ENCODE measurements around the gene CTSH.

Gene CTSH

DNA sequence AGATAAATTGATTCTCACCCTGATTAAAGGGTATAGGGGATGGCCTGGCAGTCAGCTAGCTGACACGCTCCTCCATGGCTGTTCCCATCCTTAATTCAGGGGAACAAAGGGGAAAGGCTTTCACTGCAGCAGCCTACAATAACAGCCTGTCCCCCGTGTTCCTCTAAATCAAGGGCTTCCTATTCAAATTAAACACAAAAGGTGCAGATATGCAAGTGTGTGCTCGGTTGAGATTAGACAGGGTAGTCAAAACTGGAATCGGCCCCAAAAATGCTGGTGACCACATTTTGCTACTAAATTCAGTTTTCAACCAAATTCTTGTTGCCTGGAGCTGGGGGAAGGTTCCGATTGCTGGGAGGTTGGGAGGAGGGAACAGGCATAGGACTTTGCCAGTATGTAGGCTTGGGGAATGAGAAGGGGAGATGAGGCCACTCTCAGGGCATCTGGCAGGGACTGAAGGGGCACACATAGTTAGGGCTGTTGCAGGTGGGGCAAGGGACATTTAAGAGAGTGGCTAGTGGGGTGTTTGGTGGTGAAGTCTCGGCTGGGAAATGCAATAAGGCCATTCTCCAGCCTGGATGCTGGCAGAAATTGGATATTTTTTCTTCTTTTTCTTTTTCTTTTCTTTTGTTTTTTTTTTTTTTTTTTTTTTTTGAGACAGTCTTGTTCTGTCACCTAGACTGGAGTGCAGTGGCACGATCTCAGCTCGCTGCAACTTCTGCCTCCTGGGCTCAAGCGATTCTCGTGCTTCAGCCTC is 32.9 kb upstream of the CTSH start:
- DNase-seq (ENCODE audit: low spot score) = no peak

DNA sequence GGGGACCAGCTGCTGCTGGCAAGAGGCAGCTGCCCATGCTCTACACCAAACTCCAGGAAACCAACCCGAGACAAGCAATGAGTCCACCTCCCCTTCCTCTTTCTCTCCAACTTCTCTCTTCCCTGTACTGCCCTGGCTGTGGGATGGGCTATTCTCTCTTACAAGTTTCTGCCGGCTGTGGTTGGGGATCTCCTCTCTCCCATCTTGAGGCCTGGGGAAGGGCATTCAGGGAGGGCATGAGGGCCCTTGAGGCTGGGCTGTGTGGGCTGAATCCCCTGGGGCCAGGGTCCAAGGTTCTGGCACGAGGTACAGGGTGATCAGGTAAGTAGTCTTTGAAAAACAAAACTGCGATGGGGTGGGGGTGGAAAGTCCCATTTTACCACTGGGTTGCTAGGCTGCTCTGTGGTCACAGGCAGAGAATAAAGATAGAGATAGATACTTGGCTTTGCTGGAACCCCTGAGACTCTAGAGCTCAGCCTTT is 32.3 kb upstream of the CTSH start:
- no peak for DNase-seq (ENCODE audit: low spot score)

DNA sequence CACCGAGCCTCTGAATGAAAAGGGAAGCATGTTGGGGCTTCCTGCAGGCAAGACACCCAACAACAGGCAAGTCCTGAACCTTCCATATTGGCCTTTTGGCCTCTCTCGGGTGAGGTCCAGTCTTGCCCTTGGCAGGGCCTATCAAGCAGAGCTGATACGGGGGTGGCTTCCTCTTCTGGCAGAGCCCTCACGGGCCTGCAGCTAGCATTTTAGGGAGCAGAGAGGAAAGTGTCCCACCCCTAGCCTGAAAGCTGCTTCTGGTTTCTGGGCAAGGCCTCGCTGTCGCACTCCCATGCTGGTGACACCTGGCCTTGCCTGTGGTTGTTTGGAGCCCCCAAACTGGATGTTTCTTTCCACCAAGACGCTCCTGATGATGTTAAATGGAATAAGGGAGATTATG is 31.8 kb upstream of the CTSH start:
- no peak for DNase-seq (ENCODE audit: low spot score)

DNA sequence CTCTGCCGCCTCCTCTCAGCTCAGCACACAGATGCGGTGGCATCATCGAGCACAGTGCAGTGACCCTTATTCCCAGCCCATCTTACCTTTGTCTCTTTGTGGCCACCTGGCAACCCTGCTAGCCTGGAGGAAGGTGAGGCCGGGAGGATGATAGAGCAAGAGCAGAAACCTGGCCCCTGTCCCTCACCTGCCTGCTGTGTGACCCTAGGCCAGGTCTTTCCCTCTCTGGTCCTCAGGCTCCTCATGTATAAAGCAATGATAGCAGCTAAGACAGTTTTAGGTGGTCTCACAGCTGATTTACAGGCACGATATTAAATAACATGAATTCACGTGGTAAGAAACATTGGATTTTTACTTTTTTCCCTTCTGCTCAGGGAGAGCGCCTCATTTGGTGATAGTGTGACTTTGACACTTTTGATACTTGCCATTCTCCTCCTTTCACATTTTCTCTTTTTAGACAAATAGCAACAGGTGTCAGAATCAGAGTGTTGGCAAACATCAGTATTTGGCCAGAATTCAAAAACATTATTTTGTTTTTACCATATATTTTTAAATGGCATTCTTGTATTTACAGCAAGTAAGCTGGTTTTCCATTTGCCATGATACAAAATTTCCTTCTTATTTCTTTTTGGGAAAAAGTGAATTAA is 29.5 kb upstream of the CTSH start:
- no peak for DNase-seq (ENCODE audit: low spot score)

DNA sequence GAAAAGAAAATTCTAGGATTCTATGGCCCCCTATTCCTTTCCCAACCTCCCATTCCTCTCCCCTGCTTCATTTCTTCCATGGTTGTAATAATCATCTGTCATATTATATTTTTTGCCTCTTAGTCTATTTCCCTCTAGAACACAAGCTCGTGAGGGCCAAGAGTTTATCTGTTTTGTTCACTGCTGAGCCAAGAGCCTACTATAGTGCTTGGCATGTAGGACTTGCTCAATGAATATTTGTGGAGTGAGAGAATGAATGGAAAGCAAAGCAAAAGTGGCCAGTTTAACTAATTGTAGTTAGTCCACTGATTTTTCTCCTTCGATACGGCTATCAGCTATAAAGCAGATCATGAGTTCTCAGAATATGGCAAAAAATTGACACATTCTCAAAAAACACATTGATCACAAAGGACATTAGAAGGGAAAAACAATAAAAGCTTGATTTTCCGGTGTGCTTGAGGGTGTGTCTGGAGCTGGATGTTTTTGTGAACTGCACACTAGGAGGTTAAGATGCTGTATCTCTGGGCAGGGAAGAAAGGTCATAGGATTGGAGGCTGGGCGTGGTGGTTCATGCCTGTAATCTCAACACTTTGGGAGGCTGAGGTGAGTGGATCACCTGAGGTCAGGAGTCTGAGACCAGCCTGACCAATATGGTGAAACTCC is 25.0 kb upstream of the CTSH start:
- no peak for DNase-seq (ENCODE audit: low spot score)

DNA sequence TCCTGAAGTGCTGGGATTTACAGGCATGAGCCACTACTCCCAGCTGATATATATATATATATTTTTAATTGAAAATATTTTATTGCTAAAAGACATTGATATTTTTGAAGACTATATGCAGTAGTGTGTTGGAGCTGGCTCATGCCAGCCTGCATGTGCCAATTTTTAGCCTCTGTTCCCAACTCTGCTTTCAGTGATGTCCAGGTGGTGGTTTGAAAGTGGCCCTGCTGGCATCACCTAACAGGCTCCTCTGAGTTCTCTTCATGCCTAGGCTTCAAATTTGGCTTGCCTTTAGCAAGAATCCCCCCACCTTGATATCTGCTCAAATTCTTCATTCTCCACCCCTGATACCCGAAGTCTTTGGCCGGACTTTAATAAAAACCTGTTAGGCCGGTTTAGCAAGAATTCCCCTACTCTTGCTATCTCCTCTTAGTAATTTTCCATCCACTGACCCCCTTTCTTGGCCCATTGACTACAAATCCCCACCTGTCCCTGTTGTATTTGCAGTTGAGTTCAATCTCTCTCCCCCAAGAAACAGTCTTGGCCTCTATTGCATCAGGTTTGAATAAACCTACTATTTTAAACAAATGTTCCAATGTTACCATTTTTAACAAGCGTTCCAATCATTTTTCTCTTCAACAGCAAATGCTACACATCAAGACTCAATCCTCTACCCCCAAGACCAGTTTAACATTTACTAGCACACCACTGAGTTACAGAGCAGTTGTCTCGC is 23.9 kb upstream of the CTSH start:
- DNase-seq (ENCODE audit: low spot score) = no peak

DNA sequence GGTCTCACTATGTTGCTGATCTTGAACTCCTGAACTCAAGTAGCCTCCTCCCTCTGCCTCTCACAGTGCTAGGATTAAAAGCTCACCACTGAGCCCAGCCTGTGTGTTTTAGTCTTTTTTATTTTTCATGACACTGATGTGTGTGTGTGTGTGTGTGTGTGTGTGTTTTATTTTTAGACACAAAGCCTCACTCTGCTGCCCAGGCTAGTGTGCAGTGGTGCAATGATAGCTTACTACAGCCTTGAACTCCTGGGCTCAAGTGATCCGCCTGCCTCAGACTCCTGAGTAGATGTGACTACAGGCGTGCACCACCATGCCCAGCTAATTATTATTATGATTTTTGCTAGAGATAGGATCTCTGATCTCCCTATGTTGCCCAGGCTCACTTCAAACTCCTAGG is 23.3 kb upstream of the CTSH start:
- DNase-seq (ENCODE audit: low spot score) = no peak

DNA sequence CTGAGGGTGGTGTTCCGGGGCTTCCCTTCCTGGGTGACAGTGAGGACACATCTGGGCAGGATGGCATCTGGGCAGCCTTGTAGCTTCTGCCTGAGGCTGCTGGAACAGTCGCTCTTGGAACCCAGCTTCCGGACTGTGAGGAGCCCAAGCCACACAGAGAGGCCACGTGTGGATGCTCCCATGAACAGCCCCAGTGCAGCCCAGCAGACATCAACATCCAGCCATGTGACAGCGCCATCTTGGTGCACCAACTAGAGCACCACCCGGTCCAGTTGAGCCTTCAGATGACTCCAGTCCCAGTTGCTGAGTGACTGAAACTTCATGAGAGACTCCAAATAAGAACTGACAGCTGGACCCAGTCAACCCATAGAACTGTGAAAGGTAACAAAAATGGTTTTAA is 15.5 kb upstream of the CTSH start:
- DNase-seq (ENCODE audit: low spot score) = no peak

DNA sequence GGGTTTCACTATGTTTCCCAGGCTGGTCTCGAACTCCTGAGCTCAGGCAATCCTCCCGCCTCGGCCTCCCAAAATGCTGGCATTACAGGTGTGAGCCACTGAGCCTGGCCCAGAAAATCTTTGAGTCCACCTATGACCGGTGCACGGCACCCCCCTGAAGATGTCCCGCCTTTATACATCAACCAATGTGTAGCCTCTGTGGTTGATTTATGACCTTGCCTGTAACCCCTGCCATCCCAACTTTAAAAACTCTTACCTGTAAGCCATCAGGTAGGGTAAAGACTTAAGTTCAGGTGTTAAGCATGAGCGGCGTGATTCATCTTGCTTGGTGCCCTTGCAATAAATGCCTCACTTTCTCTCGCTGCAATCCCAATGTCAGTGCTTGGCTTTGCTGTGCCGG is 14.5 kb upstream of the CTSH start:
- DNase-seq (ENCODE audit: low spot score) = no peak

DNA sequence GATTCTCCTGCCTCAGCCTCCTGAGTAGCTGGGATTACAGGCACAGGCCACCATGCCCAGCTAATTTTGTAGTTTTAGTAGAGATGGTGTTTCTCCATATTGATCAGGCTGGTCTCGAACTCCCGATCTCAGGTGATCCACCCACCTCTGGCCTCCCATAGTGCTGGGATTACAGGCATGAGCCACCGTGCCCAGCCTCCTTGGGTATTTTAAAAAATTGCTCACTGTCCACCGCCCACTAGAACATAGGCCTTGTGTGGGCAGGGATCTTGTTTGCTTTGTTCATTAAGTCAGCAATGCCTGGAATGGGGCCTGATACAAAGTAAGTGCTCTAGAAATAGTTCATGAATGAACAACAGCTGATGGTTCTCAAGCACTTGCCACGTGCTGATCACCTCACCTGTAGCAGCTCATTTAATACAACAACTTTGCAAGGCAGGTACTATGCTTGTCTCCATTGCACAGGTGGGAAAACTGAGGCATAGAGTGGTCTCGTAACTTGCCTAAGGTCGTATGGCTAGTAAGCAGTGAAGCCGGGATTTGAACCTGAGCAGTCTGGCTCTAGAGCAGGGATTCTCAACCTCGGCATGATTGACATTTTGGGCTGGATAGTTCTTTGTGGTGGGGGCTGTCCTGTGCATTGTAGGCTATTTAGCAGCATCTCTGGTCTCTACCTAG is 12.7 kb upstream of the CTSH start:
- DNase-seq (ENCODE audit: low spot score) = no peak

DNA sequence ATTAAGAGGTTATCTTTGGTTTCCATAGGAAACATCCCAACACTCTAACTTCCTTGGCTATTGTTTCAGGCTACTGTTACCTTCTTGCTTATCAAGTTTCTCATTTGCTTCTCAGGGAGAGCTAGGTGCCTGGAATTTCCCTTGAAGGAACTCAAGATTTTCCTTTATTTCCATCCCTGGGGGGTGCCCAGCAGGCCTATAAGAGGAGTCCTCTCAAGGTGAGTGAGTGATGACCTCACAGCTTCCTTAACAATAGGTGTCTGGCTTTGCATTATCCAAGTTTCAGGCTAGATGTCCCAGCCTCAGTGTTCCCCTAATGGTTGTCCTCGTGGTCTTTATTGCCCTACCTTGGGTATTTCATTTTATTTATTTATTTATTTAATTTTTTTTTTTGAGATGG is 12.1 kb upstream of the CTSH start:
- DNase-seq (ENCODE audit: low spot score) = no peak

DNA sequence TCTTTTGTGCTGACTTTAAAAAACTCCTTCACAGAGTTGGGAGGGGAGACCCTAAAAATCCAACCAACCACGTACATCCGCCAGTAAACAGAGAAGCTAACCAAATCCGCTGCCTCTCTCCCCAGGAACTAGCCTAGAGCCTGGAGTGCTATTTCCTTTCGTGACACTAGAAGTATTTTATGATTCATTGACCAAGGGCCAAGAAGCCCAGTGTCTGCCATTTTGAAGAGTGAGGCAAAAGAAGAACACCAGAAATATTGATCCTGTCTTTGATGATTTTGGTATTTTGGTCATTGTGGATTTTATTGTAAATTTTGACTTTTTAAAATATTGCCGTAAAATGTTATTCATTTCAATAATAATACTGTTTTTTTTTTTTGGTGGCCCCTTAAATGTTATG is 10.5 kb upstream of the CTSH start:
- no peak for DNase-seq (ENCODE audit: low spot score)

DNA sequence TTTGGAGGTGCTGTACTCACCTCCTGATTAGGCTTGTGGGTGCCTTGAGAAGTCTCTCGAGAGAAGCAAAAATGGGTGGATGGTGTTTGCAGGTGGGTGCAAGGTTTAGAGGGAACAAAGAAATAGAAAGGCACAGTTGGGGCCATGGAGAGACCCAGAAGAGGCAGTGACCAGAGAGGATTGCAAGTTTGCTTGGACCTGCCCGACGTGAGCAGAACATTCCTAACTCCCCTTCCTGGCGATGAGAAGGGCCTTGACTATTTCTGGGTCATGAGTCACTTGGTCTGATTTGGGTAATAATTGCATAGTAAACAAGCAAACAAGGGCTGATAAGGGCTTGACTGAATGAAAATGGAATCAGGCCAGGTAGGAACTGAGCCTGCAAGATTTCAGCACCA is 7.0 kb upstream of the CTSH start:
- no peak for DNase-seq (ENCODE audit: low spot score)

DNA sequence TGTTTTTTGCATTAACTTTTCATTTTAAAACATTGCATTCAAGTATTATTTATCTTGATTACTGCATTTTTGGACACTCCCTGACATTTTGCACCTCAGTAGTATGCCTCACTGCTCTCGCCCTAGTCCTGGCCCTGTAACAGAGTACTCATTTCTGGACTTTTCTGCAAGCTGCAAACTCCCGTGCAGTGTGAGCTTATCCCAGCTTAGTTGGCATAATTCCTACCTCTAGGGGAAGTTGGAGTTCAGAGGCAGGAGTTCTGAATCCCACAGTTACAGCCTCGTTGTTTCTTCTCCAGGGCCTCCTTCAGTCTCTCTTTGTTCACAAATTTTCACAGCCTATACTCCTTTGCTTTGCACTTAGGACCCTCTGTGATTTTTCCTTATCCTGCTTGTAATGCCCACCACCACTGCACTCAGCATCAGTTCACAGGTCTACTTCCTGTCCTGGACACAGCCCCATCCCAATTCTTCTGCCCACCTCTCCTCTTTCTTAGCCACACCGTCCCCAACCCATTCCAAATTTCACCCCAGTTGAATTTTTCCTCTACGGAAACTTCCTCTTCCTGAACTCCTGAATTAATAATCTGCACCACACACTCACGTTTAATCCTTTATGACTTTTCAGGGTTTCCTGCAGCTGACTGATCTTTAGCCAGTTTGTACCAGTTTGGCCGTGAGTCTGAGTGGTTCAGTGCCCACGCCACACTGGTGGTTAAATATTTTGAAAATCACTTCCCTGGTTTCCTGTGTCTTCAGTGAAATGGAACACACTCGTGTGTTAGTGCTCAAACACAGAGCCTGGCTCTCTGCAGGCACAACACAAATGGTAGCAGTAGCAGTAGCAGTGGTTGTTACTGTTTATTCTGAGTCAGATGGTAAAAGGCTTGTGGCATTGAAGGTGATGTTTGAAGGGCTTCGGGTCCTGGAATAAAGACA is 6.3 kb upstream of the CTSH start:
- DNase-seq (ENCODE audit: low spot score) = peak; percentile 32

DNA sequence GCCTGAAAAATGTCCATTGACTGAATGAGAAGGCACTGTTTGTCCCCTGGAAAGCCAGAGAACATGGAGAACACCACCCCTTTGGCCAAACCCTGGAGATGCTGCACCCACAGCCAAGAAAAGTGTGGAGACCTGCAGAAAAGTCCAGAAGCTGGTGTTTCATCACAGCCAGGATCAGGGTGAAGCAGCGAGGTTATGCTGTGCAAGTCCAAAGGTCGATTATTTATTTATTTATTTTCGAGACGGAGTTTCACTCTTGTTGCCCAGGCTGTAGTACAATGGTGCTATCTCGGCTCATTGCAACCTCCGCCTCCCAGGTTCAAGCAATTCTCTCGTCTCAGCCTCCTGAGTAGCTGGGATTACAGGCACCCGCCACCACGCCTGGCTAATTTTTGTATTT is 5.5 kb upstream of the CTSH start:
- no peak for DNase-seq (ENCODE audit: low spot score)

DNA sequence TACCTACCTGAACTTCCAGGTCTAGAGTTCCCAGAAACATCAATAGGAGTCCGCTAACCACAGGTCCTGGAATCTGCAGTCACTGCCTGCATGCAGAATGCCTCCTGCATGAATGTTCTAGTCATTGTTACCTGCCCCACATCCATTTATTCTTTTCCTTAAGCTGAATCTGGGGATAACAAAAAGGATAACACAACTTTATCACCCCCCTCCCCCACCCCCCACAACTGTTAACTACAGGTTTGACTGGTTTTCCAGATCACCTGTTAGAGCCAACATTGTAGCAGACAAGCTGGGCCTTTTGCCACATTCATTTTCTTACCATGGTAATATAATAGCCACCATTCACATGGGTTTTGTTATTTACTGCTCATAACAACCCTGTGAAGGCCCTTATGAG is 4.6 kb upstream of the CTSH start:
- DNase-seq (ENCODE audit: low spot score) = no peak

DNA sequence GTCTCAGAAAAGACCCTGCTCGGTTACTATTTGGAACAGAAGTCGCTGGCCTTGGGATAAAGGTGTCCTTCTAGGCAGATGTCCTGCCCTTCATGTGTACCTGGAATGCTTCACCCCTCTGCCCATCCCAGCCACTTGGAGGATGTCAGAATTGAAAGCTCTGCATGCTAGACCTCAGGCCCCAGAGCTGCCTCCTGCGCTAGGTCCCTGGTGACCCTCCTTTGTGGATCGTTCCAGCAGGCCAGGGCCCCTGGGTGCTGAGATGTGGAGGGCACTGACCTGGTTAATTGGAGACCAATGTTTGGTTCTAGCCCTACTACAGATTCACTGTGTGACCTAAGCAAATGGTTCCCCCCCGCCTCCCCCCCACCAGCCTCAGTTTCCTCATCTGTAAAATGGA is 2.7 kb upstream of the CTSH start:
- DNase-seq (ENCODE audit: low spot score) = no peak

DNA sequence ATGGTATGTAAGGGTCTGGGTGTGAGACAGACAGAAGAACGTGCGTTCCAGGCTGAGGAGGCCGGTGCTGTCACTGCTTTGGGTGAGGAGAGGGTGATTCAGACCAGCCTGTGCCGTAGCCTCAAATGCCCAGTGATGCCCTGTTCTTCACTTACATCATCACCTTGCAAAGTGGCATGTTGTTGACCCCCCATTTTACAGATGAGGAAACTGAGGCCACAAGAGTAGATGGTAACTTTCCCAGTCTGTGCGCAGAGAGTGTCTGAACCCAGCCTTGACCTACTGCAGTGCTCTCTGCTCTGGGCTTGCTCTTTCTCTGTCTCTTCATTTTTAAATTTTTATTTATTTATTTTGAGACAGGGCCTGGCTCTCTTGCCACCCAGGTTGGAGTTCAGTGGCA is 1.6 kb upstream of the CTSH start:
- no peak for DNase-seq (ENCODE audit: low spot score)

DNA sequence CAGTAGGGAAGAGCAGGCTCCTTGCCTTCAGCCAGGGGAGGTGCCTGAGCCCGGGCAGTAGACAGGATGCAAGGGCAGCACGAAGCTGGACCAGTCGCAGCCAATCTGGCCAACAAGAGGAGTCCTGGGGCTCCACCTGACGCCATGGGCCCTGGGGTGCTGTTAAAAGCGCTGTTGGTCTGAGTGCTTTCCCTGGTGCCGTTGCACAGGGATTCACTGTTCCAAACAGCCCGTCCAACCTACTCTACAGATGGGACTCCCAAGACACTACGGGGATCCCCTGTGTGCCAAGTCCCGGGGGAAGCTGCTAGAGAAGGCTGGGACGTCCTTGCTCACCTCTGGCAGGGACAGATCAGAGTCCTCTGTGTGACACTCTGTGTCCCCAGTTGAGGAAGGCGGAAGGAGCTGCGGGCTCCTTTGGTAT is 632 bp downstream of the CTSH start:
- DNase-seq (ENCODE audit: low spot score) = no peak

DNA sequence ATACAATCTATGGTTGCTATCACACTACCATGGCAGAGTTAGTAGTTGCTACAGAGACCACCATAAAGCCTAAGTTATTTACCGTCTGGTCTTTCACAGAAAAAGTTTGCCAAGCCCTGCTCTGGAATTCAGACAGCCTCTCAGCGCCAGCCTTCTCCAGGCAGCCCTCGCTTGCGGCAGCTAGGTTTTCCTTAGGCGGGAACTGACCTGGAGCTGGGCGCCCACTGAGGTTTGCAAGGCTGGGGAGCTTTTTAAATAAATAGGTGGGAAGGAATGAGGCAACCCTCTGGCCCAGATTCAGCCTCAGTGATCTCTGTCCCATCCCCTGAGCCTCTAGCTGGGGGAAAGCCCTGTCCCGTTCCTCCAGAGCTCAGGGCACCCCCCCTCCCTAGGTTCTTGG is 1.2 kb downstream of the CTSH start:
- no peak for DNase-seq (ENCODE audit: low spot score)

DNA sequence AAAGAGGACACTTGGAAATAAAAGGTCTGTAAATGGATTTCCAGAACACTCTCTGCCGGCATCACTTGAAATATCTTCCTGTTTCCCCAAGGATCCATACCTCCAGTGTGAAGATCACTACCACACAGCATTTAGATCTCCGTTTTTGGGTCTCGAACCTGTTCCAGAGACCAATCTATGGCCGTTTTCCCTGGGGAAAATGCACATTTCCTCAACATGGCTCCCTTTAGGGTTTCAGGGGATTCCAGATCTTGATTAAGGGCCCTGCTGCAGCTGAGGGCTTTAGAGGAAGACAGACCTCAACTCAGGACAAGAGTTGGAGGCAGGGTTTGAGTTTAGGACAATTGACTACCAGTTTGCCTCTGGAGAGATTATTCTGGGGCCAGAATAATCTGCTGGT is 2.1 kb downstream of the CTSH start:
- DNase-seq (ENCODE audit: low spot score) = no peak

All from cerebellar cortex (tissue), 1 donor.